Stimulated activated CD4-positive, alpha-beta T cell treated with anti-CD3 and anti-CD28 coated beads, Interleukin-1b, Interleukin-23, amount 100 ng/mL, for 24 hours (primary cell): ENCODE results near the gene BCOR.

ENCODE experiments used
- DNase-seq, 4 experiments: peaks; one replicate each; pipeline ENCODE4 v3.0.0-alpha.2; 2020; ENCODE audit warnings: low read depth in 4 of 4, low spot score in 1 of 4

BCOR gene

GRCh38 chrX:40006106-40007017, 91.4 kb downstream of the BCOR start:
- DNase-seq = no peak

GRCh38 chrX:40005292-40006011, 92.3 kb downstream of the BCOR start:
- no peak for DNase-seq

GRCh38 chrX:40004921-40005291, 92.9 kb downstream of the BCOR start:
- no peak for DNase-seq

GRCh38 chrX:40004246-40004535, 93.6 kb downstream of the BCOR start:
- DNase-seq = no peak

GRCh38 chrX:40003428-40004245, 94.1 kb downstream of the BCOR start:
- DNase-seq = no peak

GRCh38 chrX:40003071-40003427, 94.7 kb downstream of the BCOR start:
- DNase-seq = no peak
